HUES6 (cell line): ENCODE data around the gene COL5A3.

Experiments
- H3K27ac ChIP-seq: 2 replicates; pipeline ENCODE4 v1.7.0; 2013; ENCODE audit warnings: low read depth, mild to moderate bottlenecking, low read length, inconsistent platforms
- H3K27me3 ChIP-seq: 2 replicates; pipeline ENCODE4 v1.6.1; 2013; ENCODE audit warnings: low read length; ENCODE audit not compliant: control insufficient read depth, insufficient read depth
- H3K36me3 ChIP-seq: 2 replicates; pipeline ENCODE4 v1.6.1; 2013; ENCODE audit warnings: low read length; ENCODE audit not compliant: control insufficient read depth, insufficient read depth
- H3K4me1 ChIP-seq: 2 replicates; pipeline ENCODE4 v1.6.1; 2013; ENCODE audit warnings: low read length; ENCODE audit not compliant: control insufficient read depth, insufficient read depth
- H3K4me3 ChIP-seq: 2 replicates; pipeline ENCODE4 v1.5.1; 2013; ENCODE audit warnings: low read depth, low read length
- H3K9ac ChIP-seq: one replicate; pipeline ENCODE4 v1.6.1; 2013; ENCODE audit warnings: mild to moderate bottlenecking, low read length
- H3K9me3 ChIP-seq: 2 replicates; pipeline ENCODE4 v1.6.1; 2013; ENCODE audit warnings: low read depth, low read length; ENCODE audit not compliant: control insufficient read depth, insufficient read depth

Gene COL5A3

DNA sequence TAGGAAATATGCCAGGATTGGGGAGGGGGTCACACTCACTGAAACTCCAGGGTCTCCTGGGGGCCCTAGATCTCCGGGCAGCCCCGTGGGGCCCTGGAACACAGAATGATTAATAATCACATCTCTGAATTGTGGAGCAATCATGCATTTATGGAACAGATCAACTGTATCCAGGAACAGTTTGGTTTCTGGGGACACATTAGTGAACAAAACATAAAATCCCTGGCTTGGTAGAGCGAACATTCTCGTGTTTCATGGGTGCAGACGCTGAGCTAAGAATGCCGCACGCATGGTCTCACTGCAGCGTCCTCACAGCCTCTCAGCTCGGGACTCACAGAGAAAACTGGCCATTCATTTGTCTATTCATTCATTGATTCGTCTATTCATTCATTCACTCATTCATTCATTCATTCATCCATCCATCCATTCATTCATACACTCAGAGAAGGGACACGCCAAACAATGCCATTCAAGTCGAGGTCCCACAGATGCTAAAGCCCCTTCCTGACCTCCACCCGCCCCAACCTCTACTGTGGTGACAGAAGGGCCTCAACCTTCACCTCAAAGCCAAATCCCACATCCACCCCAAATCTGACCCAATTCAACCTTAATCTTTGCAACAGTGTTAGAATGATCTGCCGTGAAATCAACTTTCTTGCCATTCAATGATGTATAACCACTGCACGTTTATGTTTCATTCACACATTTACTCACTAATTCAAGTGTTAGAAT, 39.0 kb downstream of the COL5A3 start:
- no peak overlapping the region for H3K27ac ChIP-seq
- H3K27me3 ChIP-seq, result peaks cover 28% of the 10 kb centered on the region
- no peak overlapping the region for H3K4me3 ChIP-seq
- peaks cover 3% of the 10 kb centered on the region; the same call in 1 of the 2 replicates for H3K4me1 ChIP-seq
- H3K36me3 ChIP-seq, result no peaks in the 10 kb centered on the region
- no peak overlapping the region for H3K9ac ChIP-seq
- no peaks in the 10 kb centered on the region for H3K9me3 ChIP-seq

- no peaks in the 10 kb centered on the region for H3K36me3 ChIP-seq
- H3K4me1 ChIP-seq, result peaks cover 3% of the 10 kb centered on the region; the same call in 1 of the 2 replicates
Measured at GRCh38 chr19:9970481-9970880, 39.8 kb downstream of the COL5A3 start.

GRCh38 chr19:9969688-9969975, 40.7 kb downstream of the COL5A3 start:
- Histone ChIP-seq H3K9me3 (no peaks in the 10 kb centered on the region), H3K27ac (no peak overlapping the region), H3K36me3 (no peaks in the 10 kb centered on the region), H3K4me1 (peaks cover 3% of the 10 kb centered on the region; the same call in 1 of the 2 replicates), H3K27me3 (peaks cover 39% of the 10 kb centered on the region), H3K4me3 (no peak overlapping the region), H3K9ac (no peak overlapping the region)

More at GRCh38 chr19:9970481-9970880, 39.8 kb downstream of the COL5A3 start:
- Histone ChIP-seq H3K9me3 (no peaks in the 10 kb centered on the region), H3K27me3 (peaks cover 37% of the 10 kb centered on the region), H3K27ac (no peak overlapping the region), H3K4me3 (no peak overlapping the region), H3K9ac (no peak overlapping the region)

DNA sequence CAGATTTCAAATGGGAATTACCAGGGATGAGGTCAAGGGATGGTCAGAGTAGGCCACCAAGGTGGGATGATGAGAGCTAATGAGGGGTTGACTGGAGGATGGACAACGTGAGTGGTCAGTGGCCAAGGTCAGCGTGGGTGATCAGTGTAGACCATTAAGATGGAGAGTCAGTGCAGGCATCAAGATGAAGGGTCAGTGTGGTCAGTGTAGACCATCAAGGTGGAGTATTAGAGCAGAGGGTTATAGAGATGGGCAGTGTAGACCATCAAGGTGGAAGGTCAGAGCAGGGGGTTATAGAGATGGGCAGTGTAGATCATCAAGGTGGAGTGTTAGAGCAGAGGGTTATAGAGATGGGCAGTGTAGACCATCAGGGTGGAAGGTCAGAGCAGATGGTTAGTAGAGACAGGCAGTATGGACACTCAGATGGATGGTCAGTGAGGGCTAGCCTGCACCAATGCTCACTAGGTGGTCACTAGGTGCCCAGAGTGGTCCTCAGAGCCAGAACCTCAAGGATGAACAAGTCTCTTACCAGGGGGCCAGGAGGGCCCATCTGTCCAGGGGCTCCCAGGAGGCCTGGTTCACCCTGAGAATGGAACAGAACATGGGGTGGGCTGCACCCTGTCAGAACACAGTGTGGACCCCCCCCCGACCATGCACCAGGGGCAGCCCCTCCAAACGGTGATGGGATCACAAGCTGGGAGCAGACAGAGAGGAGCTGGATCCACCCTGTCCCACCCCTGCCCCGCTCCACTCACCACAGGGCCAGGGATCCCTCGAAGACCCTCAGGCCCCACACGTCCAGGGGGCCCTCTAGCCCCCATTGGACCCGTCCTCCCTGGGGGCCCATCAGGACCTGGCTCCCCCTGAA, 41.2 kb downstream of the COL5A3 start:
- H3K4me3 ChIP-seq, result no peak overlapping the region
- H3K9me3 ChIP-seq, result no peaks in the 10 kb centered on the region
- H3K9ac ChIP-seq, result no peak overlapping the region
- peaks cover 39% of the 10 kb centered on the region for H3K27me3 ChIP-seq
- H3K36me3 ChIP-seq, result no peaks in the 10 kb centered on the region
- H3K4me1 ChIP-seq, result peaks cover 3% of the 10 kb centered on the region; the same call in 1 of the 2 replicates
- H3K27ac ChIP-seq, result no peak overlapping the region

DNA sequence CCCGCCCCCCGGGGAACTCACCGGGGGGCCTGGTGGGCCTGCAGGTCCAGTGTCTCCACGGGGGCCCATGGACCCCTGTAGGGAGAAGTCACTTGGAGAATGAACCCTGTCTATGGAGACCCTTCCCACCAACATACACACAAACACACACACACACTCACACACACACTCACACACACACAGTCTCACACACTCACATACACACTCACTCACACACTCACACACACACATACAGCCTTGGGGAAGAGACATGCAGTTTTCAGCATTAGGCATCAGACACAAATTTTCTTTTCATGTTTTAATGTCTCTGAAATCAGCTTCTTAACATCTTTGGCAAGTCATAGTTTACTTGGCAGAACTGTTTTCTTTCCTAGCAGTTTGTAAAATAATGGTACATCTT, 43.0 kb downstream of the COL5A3 start:
- H3K4me1 ChIP-seq, result peaks cover 3% of the 10 kb centered on the region; the same call in 1 of the 2 replicates
- no peak overlapping the region for H3K9ac ChIP-seq
- H3K27me3 ChIP-seq, result peaks cover 39% of the 10 kb centered on the region
- no peaks in the 10 kb centered on the region for H3K36me3 ChIP-seq
- H3K9me3 ChIP-seq, result no peaks in the 10 kb centered on the region
- H3K4me3 ChIP-seq, result no peak overlapping the region
- H3K27ac ChIP-seq, result no peak overlapping the region

GRCh38 chr19:9966448-9966847, 43.9 kb downstream of the COL5A3 start:
- no peak overlapping the region for H3K9ac ChIP-seq

GRCh38 chr19:9966024-9966423, 44.3 kb downstream of the COL5A3 start:
- Histone ChIP-seq H3K4me3 (peak overlapping the region; percentile 38), H3K36me3 (no peaks in the 10 kb centered on the region), H3K4me1 (peaks cover 3% of the 10 kb centered on the region; the same call in 1 of the 2 replicates), H3K9ac (no peak overlapping the region), H3K27ac (no peak overlapping the region), H3K9me3 (no peaks in the 10 kb centered on the region), H3K27me3 (peaks cover 39% of the 10 kb centered on the region)

More at GRCh38 chr19:9966448-9966847, 43.9 kb downstream of the COL5A3 start:
- Histone ChIP-seq H3K4me3 (peak overlapping the region; percentile 38), H3K27ac (no peak overlapping the region), H3K4me1 (peaks cover 3% of the 10 kb centered on the region; the same call in 1 of the 2 replicates), H3K27me3 (peaks cover 39% of the 10 kb centered on the region), H3K36me3 (no peaks in the 10 kb centered on the region), H3K9me3 (no peaks in the 10 kb centered on the region)

DNA sequence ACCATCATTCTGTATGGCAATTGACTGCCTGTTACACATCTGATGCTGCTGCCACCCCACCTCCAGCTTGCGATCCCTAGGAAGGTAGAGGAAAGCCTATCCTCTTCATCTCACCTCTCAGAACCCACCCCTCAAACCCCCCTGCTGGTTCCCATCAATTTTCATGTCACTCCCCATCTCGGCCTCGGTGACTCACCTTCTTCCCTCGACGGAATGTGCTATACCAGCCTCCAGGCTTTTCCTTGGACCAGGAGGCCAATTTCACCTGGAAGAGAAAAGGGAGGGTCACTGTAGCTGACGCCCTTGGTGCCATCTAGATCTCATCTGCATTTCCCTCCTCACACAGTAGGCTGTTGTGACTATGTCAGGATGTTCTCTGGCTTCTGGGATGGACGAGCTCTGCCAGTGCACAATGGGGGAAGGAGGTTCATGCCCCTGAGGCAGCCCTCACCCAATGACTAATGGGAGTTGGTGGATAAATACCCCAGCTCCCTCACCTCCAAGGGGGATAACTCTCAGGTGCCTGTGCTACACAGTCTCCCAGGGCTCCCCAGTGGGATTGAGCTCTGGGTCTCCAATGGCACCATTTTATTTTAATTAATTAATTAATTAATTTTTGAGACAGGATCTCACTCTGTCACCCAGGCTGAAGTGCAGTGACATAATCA, 47.5 kb downstream of the COL5A3 start:
- Histone ChIP-seq H3K4me1 (peaks cover 3% of the 10 kb centered on the region; the same call in 1 of the 2 replicates), H3K27me3 (peaks cover 30% of the 10 kb centered on the region), H3K9ac (no peak overlapping the region), H3K4me3 (no peak overlapping the region), H3K9me3 (no peaks in the 10 kb centered on the region), H3K27ac (no peak overlapping the region), H3K36me3 (no peaks in the 10 kb centered on the region)

DNA sequence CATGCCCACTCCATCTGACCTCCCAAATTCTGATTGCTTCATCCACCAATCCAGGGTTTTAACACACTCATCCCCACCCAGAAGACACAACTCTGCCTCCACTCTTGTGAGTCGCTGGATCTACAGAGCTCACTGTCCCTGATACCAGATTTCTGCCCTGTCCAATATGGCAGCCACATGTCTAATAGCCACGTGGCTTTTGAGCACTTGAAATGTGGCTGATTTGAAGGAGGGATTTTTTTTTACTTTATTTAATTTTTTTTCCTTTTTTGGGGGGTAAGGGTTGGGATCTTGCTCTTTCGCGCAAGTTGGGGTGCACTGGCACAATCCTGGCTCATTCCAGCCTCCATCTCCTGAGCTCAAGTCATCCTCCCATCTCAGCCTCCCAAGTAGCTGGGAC, 49.2 kb downstream of the COL5A3 start:
- no peaks in the 10 kb centered on the region for H3K36me3 ChIP-seq
- no peak overlapping the region for H3K9ac ChIP-seq
- H3K27me3 ChIP-seq, result peaks cover 13% of the 10 kb centered on the region
- H3K4me1 ChIP-seq, result no peaks in the 10 kb centered on the region
- no peaks in the 10 kb centered on the region for H3K9me3 ChIP-seq
- no peak overlapping the region for H3K27ac ChIP-seq
- no peak overlapping the region for H3K4me3 ChIP-seq

- Histone ChIP-seq H3K9ac (no peak overlapping the region), H3K9me3 (no peaks in the 10 kb centered on the region), H3K4me1 (no peaks in the 10 kb centered on the region), H3K36me3 (no peaks in the 10 kb centered on the region), H3K4me3 (no peak overlapping the region), H3K27ac (no peak overlapping the region), H3K27me3 (peaks cover 5% of the 10 kb centered on the region; the same call in 1 of the 2 replicates)
Measured at GRCh38 chr19:9958379-9958821, 51.9 kb downstream of the COL5A3 start.
